GM13977 (cell line): ENCODE data around the gene DLG4.

ENCODE experiments used
- DNase-seq: peaks from one replicate; pipeline ENCODE4 v3.0.0; 2012; ENCODE audit warnings: low spot score
- in situ Hi-C: fragments of 300-500 bp; cut with MboI; formaldehyde crosslinking; loops from one replicate; pipeline ENCODE4 v1.12.0; 2022; ENCODE audit warnings: low sequenced_read_pairs, low pct_unique_long_range_greater_than_20kb, mixed read lengths, inconsistent platforms; ENCODE audit not compliant: unreplicated experiment
- TF ChIP-seq, protein P1 (sequence below): IDR thresholded peaks from 2 replicates; pipeline ENCODE4 v1.5.1; 2012; ENCODE audit warnings: mild to moderate bottlenecking, control low read depth; ENCODE audit not compliant: insufficient read depth; ENCODE audit errors: extremely low read depth, missing control alignments

The DLG4 gene

DNA sequence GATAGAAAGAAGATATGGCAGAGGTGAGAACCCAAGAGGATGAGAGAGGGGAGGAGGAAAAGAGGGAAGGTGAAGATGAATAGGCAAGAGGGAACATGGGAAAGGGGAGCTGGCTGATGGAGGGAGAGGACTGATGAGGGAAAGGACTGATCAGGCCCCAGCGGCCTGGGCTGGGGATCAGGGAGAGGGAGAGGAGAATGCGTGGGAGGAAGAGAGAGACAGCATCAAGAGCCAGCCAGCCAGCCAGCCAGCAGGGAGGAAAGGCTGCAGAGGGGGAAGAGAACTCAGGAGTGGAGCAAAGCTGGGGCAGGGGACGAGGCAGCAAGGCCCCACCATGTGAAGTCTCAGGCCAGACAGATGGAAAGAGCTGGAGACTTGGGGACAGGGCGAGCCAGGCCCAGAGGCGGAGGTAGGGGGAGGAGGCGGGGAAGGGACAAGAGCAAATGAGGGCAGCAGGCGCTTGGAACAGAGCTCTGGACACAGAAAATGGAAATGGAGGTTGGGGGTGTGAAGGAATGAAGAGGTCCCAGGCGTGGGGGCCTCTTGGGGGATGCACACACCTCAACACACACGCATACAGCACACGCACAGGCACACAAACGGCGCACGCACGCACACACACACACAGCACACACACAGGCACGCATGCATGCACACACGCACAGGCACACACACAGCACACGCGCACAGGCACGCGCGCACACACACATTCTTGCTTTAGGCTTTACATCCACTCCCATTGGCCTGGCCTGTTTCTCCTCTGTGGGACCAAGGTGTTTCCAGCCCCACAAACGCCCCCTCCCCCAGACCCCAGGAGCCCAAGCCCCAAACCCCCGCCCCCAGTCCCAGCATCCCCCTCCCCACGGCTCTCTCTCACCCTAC is 12.3 kb downstream of the DLG4 start:
- in situ Hi-C loops: no loop called here
- DNase-seq: no peak
- TF ChIP-seq, protein P1, sequence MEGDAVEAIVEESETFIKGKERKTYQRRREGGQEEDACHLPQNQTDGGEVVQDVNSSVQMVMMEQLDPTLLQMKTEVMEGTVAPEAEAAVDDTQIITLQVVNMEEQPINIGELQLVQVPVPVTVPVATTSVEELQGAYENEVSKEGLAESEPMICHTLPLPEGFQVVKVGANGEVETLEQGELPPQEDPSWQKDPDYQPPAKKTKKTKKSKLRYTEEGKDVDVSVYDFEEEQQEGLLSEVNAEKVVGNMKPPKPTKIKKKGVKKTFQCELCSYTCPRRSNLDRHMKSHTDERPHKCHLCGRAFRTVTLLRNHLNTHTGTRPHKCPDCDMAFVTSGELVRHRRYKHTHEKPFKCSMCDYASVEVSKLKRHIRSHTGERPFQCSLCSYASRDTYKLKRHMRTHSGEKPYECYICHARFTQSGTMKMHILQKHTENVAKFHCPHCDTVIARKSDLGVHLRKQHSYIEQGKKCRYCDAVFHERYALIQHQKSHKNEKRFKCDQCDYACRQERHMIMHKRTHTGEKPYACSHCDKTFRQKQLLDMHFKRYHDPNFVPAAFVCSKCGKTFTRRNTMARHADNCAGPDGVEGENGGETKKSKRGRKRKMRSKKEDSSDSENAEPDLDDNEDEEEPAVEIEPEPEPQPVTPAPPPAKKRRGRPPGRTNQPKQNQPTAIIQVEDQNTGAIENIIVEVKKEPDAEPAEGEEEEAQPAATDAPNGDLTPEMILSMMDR: no peak

GRCh38 chr17:7205561-7205960 is 14.1 kb downstream of the DLG4 start:
- in situ Hi-C loops: no loop called here
- DNase-seq: no peak
- TF ChIP-seq, protein P1: no peak

DNA sequence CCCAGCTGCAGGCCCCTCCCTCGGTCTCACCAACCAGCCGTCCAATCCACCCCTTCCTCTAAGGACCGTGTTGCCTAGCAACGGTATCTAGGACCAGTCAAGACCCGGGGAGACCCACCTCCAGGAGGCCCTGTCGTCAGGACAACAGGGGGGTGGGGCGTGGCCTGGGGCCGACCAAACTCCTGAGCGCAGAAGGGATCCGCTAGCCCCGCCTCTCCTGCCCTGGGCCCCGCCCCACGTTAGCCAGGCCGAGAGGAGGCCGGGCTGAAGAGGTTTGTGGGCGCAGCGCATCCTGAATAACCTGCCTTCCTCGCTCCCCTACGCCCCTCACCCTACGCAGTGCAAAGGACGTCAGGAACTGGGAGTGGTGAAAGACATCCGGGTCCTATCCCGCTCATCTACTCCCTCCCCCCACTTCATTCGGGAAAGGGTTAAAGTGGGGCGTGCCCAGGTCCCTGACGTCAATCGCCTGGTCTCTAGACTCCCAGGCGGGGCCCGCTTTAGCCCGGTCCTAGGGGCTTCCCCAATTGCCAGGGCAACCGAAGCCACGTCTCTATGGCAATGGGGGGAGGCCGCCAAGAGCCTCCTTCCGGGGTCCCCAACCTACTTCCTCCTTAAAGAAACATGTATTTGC is 14.7 kb downstream of the DLG4 start:
- TF ChIP-seq, protein P1: no peak
- peak; percentile 99 for DNase-seq
- in situ Hi-C loops: no loop called here

- in situ Hi-C loops: no loop called here
- TF ChIP-seq, protein P1: no peak
- no peak for DNase-seq
These were observed 15.3 kb downstream of the DLG4 start for GRCh38 chr17:7204336-7204735.

DNA sequence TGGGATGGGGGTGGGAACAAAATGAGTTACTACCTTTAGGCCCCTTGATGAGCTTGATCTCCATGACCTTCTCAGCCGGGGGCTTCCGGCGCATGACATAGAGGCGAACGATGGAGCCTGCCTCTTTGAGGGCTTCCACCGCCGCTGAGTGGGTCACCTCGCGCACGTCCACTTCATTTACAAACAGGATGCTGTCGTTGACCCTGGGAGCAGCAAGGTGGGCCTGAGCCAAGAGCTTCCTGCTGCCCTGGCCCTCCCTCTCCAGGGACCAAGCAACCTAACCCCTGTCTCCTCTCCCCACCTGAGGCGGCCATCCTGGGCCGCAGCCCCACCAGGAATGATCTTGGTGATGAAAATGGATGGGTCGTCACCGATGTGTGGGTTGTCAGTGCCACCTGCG is 16.2 kb downstream of the DLG4 start:
- no peak for DNase-seq
- in situ Hi-C loops: no loop called here
- TF ChIP-seq, protein P1: no peak

DNA sequence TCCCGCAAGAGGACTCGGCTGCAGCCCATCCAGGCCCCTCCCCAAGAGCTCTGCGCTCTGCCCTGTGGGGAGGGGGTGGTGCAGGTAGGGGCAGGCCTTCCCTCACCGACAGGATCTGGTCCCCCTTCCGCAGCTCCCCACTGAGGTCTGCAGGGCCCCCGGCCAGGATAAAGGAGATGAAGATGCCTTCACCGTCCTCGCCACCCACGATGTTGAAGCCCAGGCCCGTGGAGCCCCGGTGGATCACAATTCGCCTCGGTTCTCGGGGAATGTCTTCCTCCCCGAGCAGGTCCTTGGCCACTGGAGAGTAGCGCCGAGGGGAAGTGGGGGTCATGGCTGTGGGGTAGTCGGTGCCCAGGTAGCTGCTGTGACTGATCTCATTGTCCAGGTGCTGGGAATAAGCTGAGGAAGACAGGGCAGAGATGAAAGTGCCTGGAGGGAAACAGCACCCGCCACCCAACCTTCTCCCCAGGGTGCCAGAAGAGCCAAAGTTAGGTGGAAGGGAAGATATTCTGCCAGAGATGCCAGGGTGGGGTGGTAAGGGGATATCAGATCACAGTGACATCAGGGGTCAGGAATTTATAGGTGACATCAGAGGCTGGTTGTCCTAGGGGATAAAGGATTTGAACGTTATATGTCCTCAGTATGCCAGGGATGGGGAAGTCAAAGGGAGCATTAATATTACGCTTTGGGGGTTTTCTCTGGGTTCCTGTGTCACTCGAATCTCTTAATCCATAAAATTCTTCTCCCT is 22.8 kb downstream of the DLG4 start:
- no peak for DNase-seq
- in situ Hi-C loops: no loop called here
- TF ChIP-seq, protein P1: no peak
